Panc1 (cell line): ENCODE data around the gene MACROD2.

ENCODE experiments used
- POLR2AphosphoS5 ChIP-seq: IDR thresholded peaks from 2 replicates; pipeline ENCODE4 v1.6.1; 2012; ENCODE audit warnings: mild to moderate bottlenecking, low read depth, low read length, moderate library complexity
- TF ChIP-seq, protein P1 (sequence below): fragments of 450-650 bp; IDR thresholded peaks from 2 replicates; pipeline ENCODE4 v1.5.1; 2017; ENCODE audit warnings: mild to moderate bottlenecking

DNA sequence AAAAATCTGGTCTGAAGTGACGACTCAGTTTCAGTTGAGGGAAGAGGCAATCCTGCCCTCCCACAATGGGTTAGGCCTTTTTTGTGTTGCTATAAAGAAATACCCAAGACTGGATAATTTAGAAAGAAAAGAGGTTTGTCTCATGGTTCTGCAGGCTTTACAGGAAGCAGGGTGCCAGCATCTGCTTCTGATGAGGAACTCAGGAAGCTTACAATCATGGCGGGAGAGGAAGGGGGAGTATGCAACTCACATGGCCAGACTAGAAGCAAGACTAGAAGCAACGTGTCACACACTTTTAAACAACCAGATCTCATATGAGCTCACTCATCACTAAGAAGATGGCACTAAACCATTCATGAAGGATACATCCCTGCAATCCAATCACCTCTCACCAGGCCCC is 2048.6 kb downstream of the MACROD2 start:
- no peak for TF ChIP-seq POLR2AphosphoS5
- TF ChIP-seq, protein P1, sequence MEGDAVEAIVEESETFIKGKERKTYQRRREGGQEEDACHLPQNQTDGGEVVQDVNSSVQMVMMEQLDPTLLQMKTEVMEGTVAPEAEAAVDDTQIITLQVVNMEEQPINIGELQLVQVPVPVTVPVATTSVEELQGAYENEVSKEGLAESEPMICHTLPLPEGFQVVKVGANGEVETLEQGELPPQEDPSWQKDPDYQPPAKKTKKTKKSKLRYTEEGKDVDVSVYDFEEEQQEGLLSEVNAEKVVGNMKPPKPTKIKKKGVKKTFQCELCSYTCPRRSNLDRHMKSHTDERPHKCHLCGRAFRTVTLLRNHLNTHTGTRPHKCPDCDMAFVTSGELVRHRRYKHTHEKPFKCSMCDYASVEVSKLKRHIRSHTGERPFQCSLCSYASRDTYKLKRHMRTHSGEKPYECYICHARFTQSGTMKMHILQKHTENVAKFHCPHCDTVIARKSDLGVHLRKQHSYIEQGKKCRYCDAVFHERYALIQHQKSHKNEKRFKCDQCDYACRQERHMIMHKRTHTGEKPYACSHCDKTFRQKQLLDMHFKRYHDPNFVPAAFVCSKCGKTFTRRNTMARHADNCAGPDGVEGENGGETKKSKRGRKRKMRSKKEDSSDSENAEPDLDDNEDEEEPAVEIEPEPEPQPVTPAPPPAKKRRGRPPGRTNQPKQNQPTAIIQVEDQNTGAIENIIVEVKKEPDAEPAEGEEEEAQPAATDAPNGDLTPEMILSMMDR, result no peak
